SK-N-SH (cell line): ENCODE results near the gene EYA2. TPM values are rescaled to one million over a fixed set of nuclear protein-coding genes. Genes with fewer than 3 reads are reported as not detected.
A peak's percentile ranks its signal among the peaks of the same experiment; 100 is the strongest.

Experiments
- CTCF ChIA-PET: fragments of 300-600, 350-600 bp; formaldehyde crosslinking; extraction: SDS; loops from one replicate; lab custom pipeline; 2021; lab: Yijun Ruan, JAX
- POLR2A ChIA-PET: fragments of 350-600 bp; sonication (Branson Sonifier 250); formaldehyde crosslinking; extraction: SDS; loops from one replicate; lab custom pipeline; 2020; ENCODE audit warnings: antibody characterized with exemption, inconsistent platforms; lab: Yijun Ruan, JAX
- DNase-seq: peaks from one replicate; pipeline ENCODE4 v3.0.0; 2012
- H2AFZ ChIP-seq: fragments of 200-600 bp; sonication (generic); 2 replicates; pipeline ENCODE4 v1.8.1; 2016; ENCODE audit warnings: antibody characterized with exemption, mild to moderate bottlenecking, low read depth
- H3F3A ChIP-seq: fragments of 200-600 bp; sonication (generic); replicated peaks from 2 replicates; pipeline ENCODE3; 2016; ENCODE audit warnings: antibody characterized with exemption, mild to moderate bottlenecking; ENCODE audit not compliant: insufficient read depth
- H3K27ac ChIP-seq, 2 experiments: fragments of 200-500 bp in 1 of 2; fragments of 200-600 bp in 1 of 2; sonication (Bioruptor generic) in 1 of 2; sonication (generic), shearing (Covaris generic) in 1 of 2; 2 replicates each; pipeline versions ENCODE4 v1.5.1 to v1.6.1; 2014 to 2016; ENCODE audit warnings: low read depth in 2 of 2, inconsistent platforms in 1 of 2, low read length in 1 of 2, mild to moderate bottlenecking in 1 of 2, mixed read lengths in 1 of 2
- H3K27me3 ChIP-seq: fragments of 200-600 bp; sonication (generic), shearing (Covaris generic); 2 replicates; pipeline ENCODE4 v1.6.1; 2016; ENCODE audit warnings: mixed run types; ENCODE audit not compliant: insufficient read depth
- H3K36me3 ChIP-seq, 2 experiments: fragments of 200-500 bp in 1 of 2; fragments of 200-600 bp in 1 of 2; sonication (Bioruptor generic) in 1 of 2; sonication (generic) in 1 of 2; replicated peaks in 1 of 2; 2 replicates each; pipeline versions ENCODE3 to v1.5.1; 2014 to 2016; ENCODE audit warnings: low read length in 1 of 2, mild to moderate bottlenecking in 1 of 2; ENCODE audit not compliant: insufficient read depth in 2 of 2, control insufficient read depth in 1 of 2
- H3K4me1 ChIP-seq, 2 experiments: fragments of 200-500 bp in 1 of 2; fragments of 200-600 bp in 1 of 2; sonication (Bioruptor generic) in 1 of 2; sonication (generic), shearing (Covaris generic) in 1 of 2; 2 replicates each; pipeline versions ENCODE4 v1.5.1 to v1.6.1; 2014 to 2016; ENCODE audit warnings: low read depth in 1 of 2, low read length in 1 of 2, mixed run types in 1 of 2; ENCODE audit not compliant: insufficient read depth in 2 of 2, control insufficient read depth in 1 of 2
- H3K4me2 ChIP-seq: fragments of 200-600 bp; sonication (generic), shearing (Covaris generic); 2 replicates; pipeline ENCODE4 v1.6.1; 2017; ENCODE audit warnings: mixed run types
- H3K4me3 ChIP-seq, 2 experiments: fragments of 200-500 bp in 1 of 2; fragments of 200-600 bp in 1 of 2; sonication (Bioruptor generic) in 1 of 2; sonication (generic), shearing (Covaris generic) in 1 of 2; 2 replicates each; pipeline versions ENCODE4 v1.5.1 to v1.8.1; 2014 to 2016; ENCODE audit warnings: low read depth in 2 of 2, inconsistent platforms in 1 of 2, low read length in 1 of 2, mild to moderate bottlenecking in 1 of 2, mixed read lengths in 1 of 2, moderate library complexity in 1 of 2
- H3K79me2 ChIP-seq: fragments of 200-600 bp; sonication (generic); 2 replicates; pipeline ENCODE4 v1.8.1; 2017; ENCODE audit warnings: mild to moderate bottlenecking; ENCODE audit not compliant: insufficient read depth
- H3K9ac ChIP-seq: fragments of 200-600 bp; sonication (generic); 2 replicates; pipeline ENCODE4 v1.6.1; 2017; ENCODE audit warnings: mixed run types
- H3K9me2 ChIP-seq: fragments of 200-600 bp; sonication (generic); 2 replicates; pipeline ENCODE4 v1.6.1; 2017; ENCODE audit warnings: mixed run types
- H3K9me3 ChIP-seq: fragments of 200-600 bp; sonication (generic); 2 replicates; pipeline ENCODE4 v1.6.1; 2017; ENCODE audit warnings: mixed run types, mild to moderate bottlenecking, moderate library complexity
- H4K20me1 ChIP-seq: fragments of 200-600 bp; sonication (generic); 2 replicates; pipeline ENCODE4 v1.6.1; 2017; ENCODE audit warnings: mild to moderate bottlenecking, mixed run types; ENCODE audit not compliant: insufficient read depth
- EP300 ChIP-seq, 2 experiments: IDR thresholded peaks; 2 replicates each; pipeline versions ENCODE4 v1.4.0 to v1.6.1; 2012; ENCODE audit warnings: borderline replicate concordance in 1 of 2, low read depth in 1 of 2, low read length in 1 of 2
- EZH2phosphoT487 ChIP-seq: fragments of 200-600 bp; sonication (generic); IDR thresholded peaks from 2 replicates; pipeline ENCODE4 v1.6.1; 2017; ENCODE audit warnings: low read depth, mixed run types, mild to moderate bottlenecking, antibody characterized with exemption, moderate library complexity, borderline replicate concordance
- FOSL2 ChIP-seq: IDR thresholded peaks from 2 replicates; pipeline ENCODE4 v1.4.0; 2012; ENCODE audit warnings: low read depth, mild to moderate bottlenecking, moderate library complexity, borderline replicate concordance
- GABPA ChIP-seq: IDR thresholded peaks from 2 replicates; pipeline ENCODE4 v1.4.0; 2012; ENCODE audit warnings: low read depth, mild to moderate bottlenecking
- JUND ChIP-seq: IDR thresholded peaks from 2 replicates; pipeline ENCODE4 v1.4.0; 2012
- NFIC ChIP-seq: IDR thresholded peaks from 2 replicates; pipeline ENCODE4 v1.4.0; 2012; ENCODE audit warnings: borderline replicate concordance
- POLR2AphosphoS5 ChIP-seq: IDR thresholded peaks from 2 replicates; pipeline ENCODE4 v1.6.1; 2012; ENCODE audit warnings: low read depth, low read length
- RFX5 ChIP-seq: IDR thresholded peaks from 2 replicates; pipeline ENCODE4 v1.6.1; 2012; ENCODE audit warnings: mild to moderate bottlenecking, improper control_type of control experiment, low read length
- SMC3 ChIP-seq: IDR thresholded peaks from 2 replicates; pipeline ENCODE4 v1.6.1; 2012; ENCODE audit warnings: low read depth, low read length, improper control_type of control experiment
- TEAD4 ChIP-seq: IDR thresholded peaks from 2 replicates; pipeline ENCODE4 v1.4.0; 2012; ENCODE audit warnings: mild to moderate bottlenecking, borderline replicate concordance; ENCODE audit not compliant: insufficient read depth
- YY1 ChIP-seq: IDR thresholded peaks from 2 replicates; pipeline ENCODE4 v1.4.0; 2012; ENCODE audit warnings: low read depth, mild to moderate bottlenecking
- WGBS: methylation state at CpG from one replicate; pipeline ENCODE4 v1.1.6; 2017; ENCODE audit warnings: low lambda C conversion rate; 5-methylcytosine and 5-hydroxymethylcytosine counted together
- polyA plus RNA-seq, 3 experiments: library from polyadenylated mRNA; depleted of rRNA; stranded (reverse); fragments of >200 nt; gene quantifications; 2 replicates each; pipeline ENCODE4 v1.2.3, GENCODE V29; 2012
- TF ChIP-seq, protein P1 (sequence below): IDR thresholded peaks from 2 replicates; pipeline ENCODE4 v1.4.0; 2012; ENCODE audit warnings: low read depth, borderline replicate concordance
- TF ChIP-seq, protein P2 (sequence below): IDR thresholded peaks from 2 replicates; pipeline ENCODE4 v1.6.1; 2012; ENCODE audit warnings: mild to moderate bottlenecking, low read depth, low read length, moderate library complexity

EYA2 gene
- polyA plus RNA-seq, 1 of the 3 experiments (the other 2 are of a cell fraction): 0.05 TPM

DNA sequence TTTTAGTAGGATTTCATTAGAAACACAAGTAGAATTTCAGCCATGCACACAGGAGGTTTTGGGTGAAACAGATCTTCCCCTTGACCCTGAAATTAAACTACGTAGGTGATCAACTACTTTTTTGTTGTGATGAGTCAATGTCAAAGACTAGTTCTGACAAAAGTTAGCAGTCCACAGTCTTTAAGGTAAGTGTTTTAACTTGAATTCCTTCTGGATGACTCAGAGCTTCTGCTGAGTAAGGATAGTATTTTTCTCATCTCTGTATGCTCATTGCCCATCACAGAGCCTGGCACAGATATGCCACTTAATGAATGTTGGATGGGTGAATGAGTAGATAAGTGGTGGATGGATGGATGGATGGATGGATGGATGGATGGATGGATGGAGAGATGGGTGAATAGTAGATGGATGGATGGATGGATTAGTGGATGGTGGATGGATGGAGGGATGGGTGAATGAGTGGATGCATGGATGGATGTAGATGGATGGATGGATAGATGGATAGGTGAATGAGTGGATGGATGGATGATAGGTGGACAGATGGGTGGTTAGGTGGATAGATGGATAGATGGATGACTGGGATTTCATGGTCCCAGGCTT lies 296.5 kb downstream of the EYA2 start:
- no peaks in the 10 kb centered on the region for H3K9me2 ChIP-seq
- no peak for TF ChIP-seq POLR2AphosphoS5
- TF ChIP-seq JUND: peak; percentile 15; the same call in 1 of the 2 replicates
- TF ChIP-seq FOSL2: 0 out of 2 replicates have a peak, but pooled peaks have one; percentile 8
- TF ChIP-seq EP300 (IDR thresholded peaks at IDR 0.05; ENCODE audit: borderline replicate concordance in 1 of 2, low read depth in 1 of 2, low read length in 1 of 2): no peak
- no peak for DNase-seq
- H3K27ac ChIP-seq: no peak overlapping the region
- no peaks in the 10 kb centered on the region for H3F3A ChIP-seq
- 58% methylated on average over 1 of the region's 1 CpG for WGBS
- ChIA-PET POLR2A (no interaction called here), CTCF (interaction anchor here (1.5 to 1.6 kb wide), 2 partner anchors 15 to 193 kb away, joined by 4 to 5 read pairs; no protein-coding TSS in a partner anchor)
- no peak overlapping the region for H2AFZ ChIP-seq
- H3K9me3 ChIP-seq: no peaks in the 10 kb centered on the region
- no peak overlapping the region for H3K9ac ChIP-seq
- no peaks in the 10 kb centered on the region for H3K79me2 ChIP-seq
- H3K4me3 ChIP-seq: no peak overlapping the region
- no peaks in the 10 kb centered on the region for H3K36me3 ChIP-seq
- H3K4me1 ChIP-seq: no peaks in the 10 kb centered on the region
- H3K27me3 ChIP-seq: no peaks in the 10 kb centered on the region
- H4K20me1 ChIP-seq: no peaks in the 10 kb centered on the region
- no peak overlapping the region for H3K4me2 ChIP-seq

DNA sequence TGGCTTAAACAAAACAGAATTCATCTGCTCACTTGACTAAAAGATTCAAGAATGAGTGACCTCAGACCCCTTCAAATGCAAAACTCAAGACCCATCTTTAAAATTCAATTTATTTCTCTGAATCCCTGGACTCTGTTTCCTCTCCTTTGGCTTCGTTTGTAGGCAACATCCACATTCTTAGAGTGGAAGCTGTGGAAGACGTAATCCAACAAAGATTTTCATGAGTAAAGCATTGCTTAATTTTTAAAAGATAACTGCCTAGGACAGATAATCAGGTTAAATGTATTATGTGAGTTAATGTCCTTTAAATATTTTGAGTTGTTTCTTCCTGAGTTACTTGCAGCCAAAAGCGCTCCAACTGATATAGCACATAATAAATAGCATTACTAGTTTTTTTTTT lies 297.3 kb downstream of the EYA2 start:
- H3K27me3 ChIP-seq: no peaks in the 10 kb centered on the region
- no peak overlapping the region for H3K4me3 ChIP-seq
- ChIA-PET POLR2A (no interaction called here), CTCF (interaction anchor here (1.5 to 1.6 kb wide), 2 partner anchors 14 to 192 kb away, joined by 4 to 5 read pairs; no protein-coding TSS in a partner anchor)
- H2AFZ ChIP-seq: no peak overlapping the region
- no peaks in the 10 kb centered on the region for H3K79me2 ChIP-seq
- H3K9me2 ChIP-seq: no peaks in the 10 kb centered on the region
- DNase-seq: no peak
- no peaks in the 10 kb centered on the region for H4K20me1 ChIP-seq
- H3K9ac ChIP-seq: no peak overlapping the region
- no peaks in the 10 kb centered on the region for H3K9me3 ChIP-seq
- no peak overlapping the region for H3K4me2 ChIP-seq
- WGBS: 60% methylated on average over 3 of the region's 3 CpGs
- H3K4me1 ChIP-seq: peaks cover 0 to 2% of the 10 kb centered on the region in 2 experiments; a peak in 1 of 4 replicates
- no peaks in the 10 kb centered on the region for H3K36me3 ChIP-seq
- TF ChIP-seq GABPA (no peak), SMC3 (no peak), NFIC (no peak), YY1 (no peak), TEAD4 (no peak), EZH2phosphoT487 (no peak), RFX5 (no peak)
- TF ChIP-seq, protein P1, sequence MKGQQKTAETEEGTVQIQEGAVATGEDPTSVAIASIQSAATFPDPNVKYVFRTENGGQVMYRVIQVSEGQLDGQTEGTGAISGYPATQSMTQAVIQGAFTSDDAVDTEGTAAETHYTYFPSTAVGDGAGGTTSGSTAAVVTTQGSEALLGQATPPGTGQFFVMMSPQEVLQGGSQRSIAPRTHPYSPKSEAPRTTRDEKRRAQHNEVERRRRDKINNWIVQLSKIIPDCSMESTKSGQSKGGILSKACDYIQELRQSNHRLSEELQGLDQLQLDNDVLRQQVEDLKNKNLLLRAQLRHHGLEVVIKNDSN: no peak
- TF ChIP-seq, protein P2, sequence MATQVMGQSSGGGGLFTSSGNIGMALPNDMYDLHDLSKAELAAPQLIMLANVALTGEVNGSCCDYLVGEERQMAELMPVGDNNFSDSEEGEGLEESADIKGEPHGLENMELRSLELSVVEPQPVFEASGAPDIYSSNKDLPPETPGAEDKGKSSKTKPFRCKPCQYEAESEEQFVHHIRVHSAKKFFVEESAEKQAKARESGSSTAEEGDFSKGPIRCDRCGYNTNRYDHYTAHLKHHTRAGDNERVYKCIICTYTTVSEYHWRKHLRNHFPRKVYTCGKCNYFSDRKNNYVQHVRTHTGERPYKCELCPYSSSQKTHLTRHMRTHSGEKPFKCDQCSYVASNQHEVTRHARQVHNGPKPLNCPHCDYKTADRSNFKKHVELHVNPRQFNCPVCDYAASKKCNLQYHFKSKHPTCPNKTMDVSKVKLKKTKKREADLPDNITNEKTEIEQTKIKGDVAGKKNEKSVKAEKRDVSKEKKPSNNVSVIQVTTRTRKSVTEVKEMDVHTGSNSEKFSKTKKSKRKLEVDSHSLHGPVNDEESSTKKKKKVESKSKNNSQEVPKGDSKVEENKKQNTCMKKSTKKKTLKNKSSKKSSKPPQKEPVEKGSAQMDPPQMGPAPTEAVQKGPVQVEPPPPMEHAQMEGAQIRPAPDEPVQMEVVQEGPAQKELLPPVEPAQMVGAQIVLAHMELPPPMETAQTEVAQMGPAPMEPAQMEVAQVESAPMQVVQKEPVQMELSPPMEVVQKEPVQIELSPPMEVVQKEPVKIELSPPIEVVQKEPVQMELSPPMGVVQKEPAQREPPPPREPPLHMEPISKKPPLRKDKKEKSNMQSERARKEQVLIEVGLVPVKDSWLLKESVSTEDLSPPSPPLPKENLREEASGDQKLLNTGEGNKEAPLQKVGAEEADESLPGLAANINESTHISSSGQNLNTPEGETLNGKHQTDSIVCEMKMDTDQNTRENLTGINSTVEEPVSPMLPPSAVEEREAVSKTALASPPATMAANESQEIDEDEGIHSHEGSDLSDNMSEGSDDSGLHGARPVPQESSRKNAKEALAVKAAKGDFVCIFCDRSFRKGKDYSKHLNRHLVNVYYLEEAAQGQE: no peak
- H3F3A ChIP-seq: no peaks in the 10 kb centered on the region
- no peak overlapping the region for H3K27ac ChIP-seq
